Stimulated activated naive B cell treated with anti-CD40 and anti-IgM and Interleukin-4, amounts not matched to agents 10 μg/mL and 1 μg/mL and 100 μg/mL, for 72 hours (primary cell): ENCODE data around the gene DUSP9.
"Not testable (repeated sequence)": the region's sequence is repeated elsewhere in the genome, so short reads cannot be mapped to it uniquely, and the experiment has no call there.

Experiments used
- ATAC-seq, 2 donors: fragments of 150-1000 bp; cut with Tn5 transposase; replicated peaks; 2 replicates each; pipeline ENCODE4 v1.10.0; 2021; ENCODE audit warnings: moderate library complexity in 1 of 2
- DNase-seq: peaks from one replicate; pipeline ENCODE4 v3.0.0; 2021
- H3K27ac Mint-ChIP-seq: one replicate; pipeline ENCODE4 v1.8.0; 2022; ENCODE audit warnings: mild to moderate bottlenecking, mixed read lengths
- H3K27me3 Mint-ChIP-seq, 2 donors: one replicate each; pipeline ENCODE4 v1.8.0; 2022; ENCODE audit warnings: mixed read lengths in 2 of 2
- H3K36me3 Mint-ChIP-seq, 2 donors: one replicate each; pipeline ENCODE4 v1.8.0; 2022; ENCODE audit warnings: mixed read lengths in 2 of 2, mild to moderate bottlenecking in 1 of 2
- H3K4me1 Mint-ChIP-seq, 2 donors: one replicate each; pipeline ENCODE4 v1.8.0; 2022; ENCODE audit warnings: mixed read lengths in 2 of 2, mild to moderate bottlenecking in 1 of 2
- H3K4me3 Mint-ChIP-seq, 2 donors: one replicate each; pipeline ENCODE4 v1.8.0; 2022; ENCODE audit warnings: mild to moderate bottlenecking in 2 of 2, mixed read lengths in 2 of 2, moderate library complexity in 1 of 2
- H3K9me3 Mint-ChIP-seq, 2 donors: one replicate each; pipeline ENCODE4 v1.8.0; 2022; ENCODE audit warnings: mixed read lengths in 2 of 2, mild to moderate bottlenecking in 1 of 2

The DUSP9 gene

GRCh38 chrX:153674219-153674851 lies 27.3 kb downstream of the DUSP9 start:
- H3K27me3 Mint-ChIP-seq = peaks cover 30 to 36% of the 10 kb centered on the region in 2 donors
- peaks cover 0 to 9% of the 10 kb centered on the region in 2 donors for H3K4me1 Mint-ChIP-seq
- no peaks in the 10 kb centered on the region for H3K9me3 Mint-ChIP-seq
- DNase-seq (no peak), ATAC-seq (no peak)
- peaks cover 0 to 2% of the 10 kb centered on the region in 2 donors for H3K36me3 Mint-ChIP-seq
- H3K4me3 Mint-ChIP-seq = peak overlapping the region; percentile 1 to 3
- H3K27ac Mint-ChIP-seq = peak overlapping the region; percentile 51

- Mint-ChIP-seq H3K4me1 (peaks cover 0 to under 1% of the 10 kb centered on the region in 2 donors), H3K36me3 (no peaks in the 10 kb centered on the region), H3K27me3 (peaks cover 20 to 24% of the 10 kb centered on the region in 2 donors), H3K27ac (no peak overlapping the region), H3K4me3 (no peak overlapping the region), H3K9me3 (peaks cover 0 to 4% of the 10 kb centered on the region in 2 donors)
- DNase-seq (no peak), ATAC-seq (no peak)
Measured at GRCh38 chrX:153681175-153681574, 34.2 kb downstream of the DUSP9 start.

DNA sequence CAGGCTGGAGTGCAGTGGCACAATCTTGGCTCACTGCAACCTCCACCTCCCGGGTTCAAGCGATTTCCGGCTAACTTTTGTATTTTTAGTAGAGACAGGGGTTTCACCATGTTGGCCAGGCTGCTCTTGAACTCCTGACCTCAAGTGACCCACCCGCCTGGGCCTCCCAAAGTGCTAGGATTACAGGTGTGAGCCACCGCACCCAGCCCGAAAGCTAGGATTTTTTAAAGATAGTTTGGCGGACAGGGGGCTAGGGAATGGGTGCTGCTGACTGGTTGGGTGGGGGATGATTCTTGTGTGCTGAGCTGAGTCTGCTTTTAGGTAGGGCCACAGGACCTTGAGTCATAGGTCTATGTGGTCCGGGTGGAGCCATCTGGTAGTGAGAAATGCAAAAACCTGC lies 36.5 kb downstream of the DUSP9 start:
- H3K4me3 Mint-ChIP-seq = not testable (repeated sequence)
- peaks cover 0 to 11% of the 10 kb centered on the region in 2 donors for H3K4me1 Mint-ChIP-seq

GRCh38 chrX:153684467-153685155 lies 37.6 kb downstream of the DUSP9 start:
- ATAC-seq (no peak), DNase-seq (no peak)
- Mint-ChIP-seq H3K4me1 (peaks cover 0 to 11% of the 10 kb centered on the region in 2 donors), H3K27ac (no peak overlapping the region), H3K9me3 (peaks cover 0 to 4% of the 10 kb centered on the region in 2 donors), H3K36me3 (no peaks in the 10 kb centered on the region), H3K4me3 (no peak overlapping the region), H3K27me3 (peaks cover 22 to 27% of the 10 kb centered on the region in 2 donors)

More for the DNA sequence above, 36.5 kb downstream of the DUSP9 start:
- H3K36me3 Mint-ChIP-seq, ATAC-seq, H3K9me3 Mint-ChIP-seq, H3K27ac Mint-ChIP-seq, DNase-seq: not testable (repeated sequence)
- peaks cover 25 to 27% of the 10 kb centered on the region in 2 donors for H3K27me3 Mint-ChIP-seq

GRCh38 chrX:153685156-153685536 lies 38.1 kb downstream of the DUSP9 start:
- ATAC-seq (no peak), DNase-seq (no peak)
- Mint-ChIP-seq H3K27ac (no peak overlapping the region), H3K36me3 (no peaks in the 10 kb centered on the region), H3K4me3 (no peak overlapping the region), H3K27me3 (peaks cover 17 to 23% of the 10 kb centered on the region in 2 donors), H3K4me1 (peaks cover 2 to 11% of the 10 kb centered on the region in 2 donors), H3K9me3 (peaks cover 0 to 4% of the 10 kb centered on the region in 2 donors)

DNA sequence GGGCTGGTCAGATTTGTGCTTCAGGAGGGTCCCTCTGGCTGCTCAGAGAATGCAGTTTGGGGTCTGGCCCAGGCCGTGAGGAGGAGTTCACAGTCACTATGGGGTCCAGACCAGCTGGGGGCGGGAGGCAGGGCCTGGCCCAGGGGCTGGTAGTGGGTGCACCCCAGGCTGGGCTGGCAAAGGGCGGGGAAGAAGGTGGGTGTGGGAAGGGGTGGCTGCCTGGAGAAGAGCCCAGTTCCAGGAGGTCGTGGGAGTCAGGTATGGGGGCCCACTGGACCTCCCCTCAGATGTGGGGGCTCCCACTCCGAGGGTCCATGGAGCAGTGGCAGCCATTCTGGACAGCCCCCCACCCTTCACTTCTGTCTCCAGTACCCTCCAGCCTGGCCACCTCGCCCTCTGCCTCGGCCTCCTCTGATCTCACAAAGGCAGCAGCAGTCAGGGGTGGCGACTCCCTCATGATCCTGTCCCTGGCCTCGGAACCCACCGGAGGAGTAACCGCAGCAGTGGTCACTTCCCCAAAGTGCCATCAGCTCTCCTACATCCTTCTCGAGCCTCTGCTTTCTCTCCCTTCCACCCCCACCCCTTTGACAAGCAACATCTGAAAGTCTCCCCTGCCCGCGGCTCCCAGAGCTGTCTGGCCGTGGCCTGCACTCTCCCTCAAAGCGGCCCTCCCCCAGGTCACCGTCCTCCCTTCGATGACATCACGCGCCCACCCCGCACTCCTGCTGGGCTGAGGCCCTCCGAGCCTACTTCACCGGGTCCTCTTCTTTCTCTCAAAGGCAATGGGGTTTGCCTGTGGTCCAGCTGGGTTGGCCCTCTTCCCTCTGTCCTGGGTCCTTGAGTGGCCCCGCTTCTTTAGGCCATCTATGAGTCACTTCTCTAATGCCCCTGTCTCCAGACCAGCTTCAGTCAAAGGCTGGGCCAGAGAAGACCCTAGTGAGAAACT lies 39.0 kb downstream of the DUSP9 start:
- Mint-ChIP-seq H3K36me3 (no peaks in the 10 kb centered on the region), H3K4me3 (no peak overlapping the region), H3K9me3 (peaks cover 0 to 4% of the 10 kb centered on the region in 2 donors), H3K4me1 (peaks cover 2 to 11% of the 10 kb centered on the region in 2 donors), H3K27me3 (peaks cover 22 to 26% of the 10 kb centered on the region in 2 donors), H3K27ac (no peak overlapping the region)
- DNase-seq (no peak), ATAC-seq (no peak)

- no peak for DNase-seq
- H3K9me3 Mint-ChIP-seq = peaks cover 0 to 4% of the 10 kb centered on the region in 2 donors
- no peak for ATAC-seq
- peaks cover 2 to 11% of the 10 kb centered on the region in 2 donors for H3K4me1 Mint-ChIP-seq
- H3K27ac Mint-ChIP-seq = no peak overlapping the region
- peak overlapping the region; percentile 28 to 44 for H3K4me3 Mint-ChIP-seq
- H3K36me3 Mint-ChIP-seq = no peaks in the 10 kb centered on the region
- H3K27me3 Mint-ChIP-seq = peaks cover 22 to 27% of the 10 kb centered on the region in 2 donors
Measured at GRCh38 chrX:153686711-153687110, 39.7 kb downstream of the DUSP9 start.

GRCh38 chrX:153687121-153688039 lies 40.4 kb downstream of the DUSP9 start, which contains the start of gene SLC6A8:
TSS of gene SLC6A8 (plus strand) at chrX:153687926. CDS start at chrX:153688575, 649 bp downstream.
- peaks cover 2 to 12% of the 10 kb centered on the region in 2 donors for H3K4me1 Mint-ChIP-seq
- DNase-seq = no peak
- H3K4me3 Mint-ChIP-seq = peak within 1 kb of the TSS; percentile 80 to 84
- ATAC-seq = peak; percentile 40 to 42
- peaks cover 22 to 27% of the 10 kb centered on the region in 2 donors for H3K27me3 Mint-ChIP-seq
- H3K9me3 Mint-ChIP-seq = peaks cover 0 to 4% of the 10 kb centered on the region in 2 donors
- H3K27ac Mint-ChIP-seq = peak within 1 kb of the TSS; percentile 31
- no peaks in the 10 kb centered on the region for H3K36me3 Mint-ChIP-seq

DNA sequence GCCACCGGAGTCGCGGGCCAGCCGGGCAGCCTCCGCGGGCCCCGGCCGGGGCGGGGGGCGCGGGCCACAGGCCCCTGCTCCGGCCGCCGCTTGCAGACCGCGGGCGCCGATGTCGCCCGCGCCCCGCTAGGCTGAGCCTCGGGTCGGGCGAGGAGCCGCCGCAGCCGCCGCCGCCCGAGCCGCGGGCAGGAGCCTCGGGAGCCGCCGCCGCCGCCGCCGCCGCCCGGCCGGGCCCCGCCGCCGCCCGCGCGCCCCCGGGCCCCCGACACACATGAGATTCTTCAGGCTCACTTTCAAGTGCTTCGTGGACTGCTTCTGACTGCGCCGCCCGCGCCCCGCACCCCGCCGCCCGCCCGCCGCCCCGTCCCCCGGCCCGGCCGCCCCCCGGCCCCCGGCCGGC lies 41.1 kb downstream of the DUSP9 start:
- peaks cover 0 to 4% of the 10 kb centered on the region in 2 donors for H3K9me3 Mint-ChIP-seq
- peak; percentile 20 to 30 for ATAC-seq

DNA sequence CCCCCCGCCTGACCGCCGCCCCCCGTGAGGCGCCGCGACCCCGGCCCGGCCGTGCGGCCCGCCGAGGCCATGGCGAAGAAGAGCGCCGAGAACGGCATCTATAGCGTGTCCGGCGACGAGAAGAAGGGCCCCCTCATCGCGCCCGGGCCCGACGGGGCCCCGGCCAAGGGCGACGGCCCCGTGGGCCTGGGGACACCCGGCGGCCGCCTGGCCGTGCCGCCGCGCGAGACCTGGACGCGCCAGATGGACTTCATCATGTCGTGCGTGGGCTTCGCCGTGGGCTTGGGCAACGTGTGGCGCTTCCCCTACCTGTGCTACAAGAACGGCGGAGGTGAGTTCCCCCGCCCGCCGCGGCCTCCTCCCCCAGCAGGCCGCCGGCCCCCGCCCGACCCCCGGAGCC lies 41.5 kb downstream of the DUSP9 start:
- H3K27me3 Mint-ChIP-seq = peaks cover 17 to 27% of the 10 kb centered on the region in 2 donors
- ATAC-seq = no peak

More for the DNA sequence above, 41.1 kb downstream of the DUSP9 start:
- no peak overlapping the region for H3K4me3 Mint-ChIP-seq
- H3K27ac Mint-ChIP-seq = no peak overlapping the region
- DNase-seq = no peak
- H3K36me3 Mint-ChIP-seq = no peaks in the 10 kb centered on the region
- peaks cover 17 to 27% of the 10 kb centered on the region in 2 donors for H3K27me3 Mint-ChIP-seq
- peaks cover 4 to 19% of the 10 kb centered on the region in 2 donors for H3K4me1 Mint-ChIP-seq

GRCh38 chrX:153688911-153689590 lies 42.0 kb downstream of the DUSP9 start:
- no peak overlapping the region for H3K27ac Mint-ChIP-seq
- DNase-seq = no peak
- no peak for ATAC-seq
- peaks cover 17 to 27% of the 10 kb centered on the region in 2 donors for H3K27me3 Mint-ChIP-seq
- H3K4me1 Mint-ChIP-seq = peaks cover 4 to 19% of the 10 kb centered on the region in 2 donors
- H3K36me3 Mint-ChIP-seq = peaks cover under 1% of the 10 kb centered on the region in 2 donors
- no peak overlapping the region for H3K4me3 Mint-ChIP-seq
- no peaks in the 10 kb centered on the region for H3K9me3 Mint-ChIP-seq

More for the DNA sequence above, 41.5 kb downstream of the DUSP9 start:
- Mint-ChIP-seq H3K4me1 (peaks cover 4 to 19% of the 10 kb centered on the region in 2 donors), H3K36me3 (no peaks in the 10 kb centered on the region), H3K27ac (no peak overlapping the region), H3K4me3 (no peak overlapping the region), H3K9me3 (peaks cover 0 to 3% of the 10 kb centered on the region in 2 donors)
- no peak for DNase-seq

DNA sequence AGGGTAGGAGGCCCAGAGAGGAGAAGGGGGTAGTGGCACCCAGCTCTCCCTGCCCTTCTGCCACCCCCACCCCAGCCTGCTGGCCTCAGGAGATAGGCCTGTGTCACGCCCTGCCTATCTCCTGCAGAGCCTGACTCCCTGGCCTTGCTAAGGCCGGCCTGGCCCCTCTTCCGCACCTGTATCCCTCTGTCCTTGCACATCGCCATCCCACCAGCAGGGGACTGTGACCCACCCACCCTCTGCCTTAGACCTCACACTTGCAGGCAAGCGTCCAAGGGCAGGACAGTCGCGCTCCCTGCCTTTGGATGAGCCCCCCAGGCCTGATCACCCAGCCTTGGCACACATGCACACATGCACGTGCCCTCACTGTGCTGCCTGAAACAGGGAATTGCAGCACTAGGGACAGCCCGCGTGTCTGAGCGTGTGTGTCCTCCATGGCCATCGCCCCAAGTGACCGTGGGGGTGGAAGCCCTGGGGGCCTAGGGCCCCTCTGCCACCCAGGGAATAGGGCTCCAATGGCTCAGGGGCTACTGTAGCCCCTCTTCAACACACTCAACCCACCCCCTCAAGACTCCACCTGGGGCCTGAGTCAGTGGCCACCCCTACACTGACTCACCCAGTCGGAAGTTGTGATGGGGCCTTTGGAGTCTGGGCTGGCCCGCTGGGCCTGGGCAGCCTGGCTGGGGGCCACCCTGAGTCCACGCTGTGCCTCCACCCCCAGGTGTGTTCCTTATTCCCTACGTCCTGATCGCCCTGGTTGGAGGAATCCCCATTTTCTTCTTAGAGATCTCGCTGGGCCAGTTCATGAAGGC lies 42.9 kb downstream of the DUSP9 start:
- H3K4me3 Mint-ChIP-seq = no peak overlapping the region

More for the DNA sequence above, 42.9 kb downstream of the DUSP9 start:
- peaks cover 3% of the 10 kb centered on the region in 2 donors for H3K36me3 Mint-ChIP-seq
- ATAC-seq (no peak), DNase-seq (no peak)
- H3K27me3 Mint-ChIP-seq = peaks cover 17 to 27% of the 10 kb centered on the region in 2 donors
- no peaks in the 10 kb centered on the region for H3K9me3 Mint-ChIP-seq
- peaks cover 4 to 19% of the 10 kb centered on the region in 2 donors for H3K4me1 Mint-ChIP-seq
- no peak overlapping the region for H3K27ac Mint-ChIP-seq
